Panc1 (cell line): ENCODE data around the gene CXorf49. TPM values are rescaled to one million over a fixed set of nuclear protein-coding genes. Genes with fewer than 3 reads are reported as not detected.

ENCODE experiments used
- ATAC-seq: fragments of 200-7000 bp; cut with Tn5 transposase; 2 replicates; pipeline ENCODE4 v1.9.1; 2020; ENCODE audit warnings: mild to moderate bottlenecking, moderate library complexity
- BruUV-seq: library from RNA; stranded (reverse); fragments of 400-500 nt; replicated peaks from 2 replicates; lab custom pipeline; 2021; lab: Mats Ljungman, UMichigan
- CTCF ChIA-PET: fragments of 300-600 bp; sonication (Branson Sonifier 250); formaldehyde crosslinking; loops from one replicate; lab custom pipeline; 2022; ENCODE audit warnings: antibody characterized with exemption; lab: Charles Lee
- POLR2A ChIA-PET: fragments of 300-600 bp; sonication (Branson Sonifier 250); formaldehyde crosslinking; loops from one replicate; lab custom pipeline; 2022; ENCODE audit warnings: antibody characterized with exemption; lab: Charles Lee
- DNase-seq: peaks from one replicate; pipeline ENCODE4 v3.0.0-alpha.2; 2010; ENCODE audit warnings: low read depth, low spot score
- H3K27ac ChIP-seq: 2 replicates; pipeline ENCODE4 v1.5.1; 2011; ENCODE audit warnings: mild to moderate bottlenecking, low read length, inconsistent platforms
- H3K27me3 ChIP-seq: fragments of 200-500 bp; sonication (Bioruptor generic); 2 replicates; pipeline ENCODE4 v1.6.0; 2014; ENCODE audit warnings: low read length, inconsistent platforms; ENCODE audit not compliant: control insufficient read depth, insufficient read depth
- H3K36me3 ChIP-seq: fragments of 200-500 bp; sonication (Bioruptor generic); 2 replicates; pipeline ENCODE4 v1.5.1; 2014; ENCODE audit warnings: inconsistent platforms, mild to moderate bottlenecking, low read length, moderate library complexity; ENCODE audit not compliant: control insufficient read depth, insufficient read depth
- H3K4me1 ChIP-seq: 2 replicates; pipeline ENCODE4 v1.5.1; 2011; ENCODE audit warnings: inconsistent platforms, mild to moderate bottlenecking, low read length, moderate library complexity; ENCODE audit not compliant: control insufficient read depth, insufficient read depth
- H3K4me3 ChIP-seq, 2 experiments: 2 replicates each; pipeline ENCODE4 v1.5.1; 2011 to 2012; ENCODE audit warnings: low read depth in 2 of 2, low read length in 2 of 2, mild to moderate bottlenecking in 2 of 2, inconsistent platforms in 1 of 2, moderate library complexity in 1 of 2
- H3K9me3 ChIP-seq: fragments of 200-500 bp; sonication (Bioruptor generic); 2 replicates; pipeline ENCODE4 v1.5.1; 2014; ENCODE audit warnings: low read depth, mild to moderate bottlenecking, inconsistent platforms, low read length, moderate library complexity; ENCODE audit not compliant: control insufficient read depth, insufficient read depth
- POLR2AphosphoS5 ChIP-seq: IDR thresholded peaks from 2 replicates; pipeline ENCODE4 v1.6.1; 2012; ENCODE audit warnings: mild to moderate bottlenecking, low read depth, low read length, moderate library complexity
- SIN3A ChIP-seq: IDR thresholded peaks from 2 replicates; pipeline ENCODE4 v1.6.1; 2012; ENCODE audit warnings: low read depth, mild to moderate bottlenecking, low read length, moderate library complexity, borderline replicate concordance; ENCODE audit not compliant: insufficient read depth
- TCF7L2 ChIP-seq: IDR thresholded peaks from 2 replicates; pipeline ENCODE4 v1.6.1; 2011; ENCODE audit warnings: mild to moderate bottlenecking, low read depth, low read length, inconsistent platforms
- in situ Hi-C: cut with HindIII; loops from 2 replicates; pipeline ENCODE4 v1.10.0; 2016; ENCODE audit warnings: low sequenced_read_pairs, low pct_unique_long_range_greater_than_20kb
- intact Hi-C: fragments of 100-400 bp; cut with micrococcal nuclease; formaldehyde crosslinking; loops from one replicate; pipeline ENCODE4 v1.10.0; 2022; ENCODE audit not compliant: unreplicated experiment
- total RNA-seq: library from RNA; stranded (reverse); gene quantifications from one replicate; pipeline ENCODE4 v1.2.1, GENCODE V29; 2021; ENCODE audit not compliant: unreplicated experiment
- TF ChIP-seq, protein P1 (sequence below): fragments of 450-650 bp; IDR thresholded peaks from 2 replicates; pipeline ENCODE4 v1.5.1; 2017; ENCODE audit warnings: mild to moderate bottlenecking
- TF ChIP-seq, protein P2 (sequence below), 2 experiments: IDR thresholded peaks; 2 replicates each; pipeline ENCODE4 v1.6.1; 2011 to 2012; ENCODE audit warnings: low read depth in 2 of 2, control low read depth in 1 of 2, low read length in 1 of 2, mild to moderate bottlenecking in 1 of 2, moderate library complexity in 1 of 2; ENCODE audit not compliant: insufficient read depth in 1 of 2

The CXorf49 gene
- total RNA-seq, 1 experiment from 2014 or later = not detected

DNA sequence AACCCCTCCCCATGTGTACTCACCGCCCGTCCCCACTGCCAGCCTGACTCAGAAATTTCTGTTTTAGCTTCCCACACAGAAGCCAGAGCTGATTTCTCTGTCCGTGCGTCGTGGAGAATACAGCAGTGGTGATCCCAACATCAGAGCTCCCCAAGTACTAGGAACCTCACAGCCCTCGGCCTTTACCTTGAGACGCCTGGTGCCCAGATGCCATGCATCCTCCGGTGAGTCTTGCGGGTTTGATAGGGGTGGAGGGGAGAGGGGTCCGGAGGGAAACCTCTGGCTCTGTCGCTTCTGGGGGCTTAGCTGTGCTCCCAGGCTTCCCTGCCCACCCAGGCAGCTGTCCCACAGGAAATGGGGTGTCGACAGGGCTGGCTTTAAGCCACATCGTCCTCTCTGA lies 48.6 kb downstream of the CXorf49 start:
- DNase-seq (no peak), ATAC-seq (no peak)
- H3K4me1 ChIP-seq = no peaks in the 10 kb centered on the region
- H3K9me3 ChIP-seq = no peaks in the 10 kb centered on the region
- no peaks in the 10 kb centered on the region for H3K36me3 ChIP-seq
- no peaks in the 10 kb centered on the region for H3K27me3 ChIP-seq
- no TSS peak for BruUV-seq
- POLR2A ChIA-PET = no interaction called here
- intact Hi-C loops (no loop called here), in situ Hi-C loops (no loop called here)
- CTCF ChIA-PET = no interaction called here
- H3K27ac ChIP-seq = no peak overlapping the region
- TF ChIP-seq, protein P1, sequence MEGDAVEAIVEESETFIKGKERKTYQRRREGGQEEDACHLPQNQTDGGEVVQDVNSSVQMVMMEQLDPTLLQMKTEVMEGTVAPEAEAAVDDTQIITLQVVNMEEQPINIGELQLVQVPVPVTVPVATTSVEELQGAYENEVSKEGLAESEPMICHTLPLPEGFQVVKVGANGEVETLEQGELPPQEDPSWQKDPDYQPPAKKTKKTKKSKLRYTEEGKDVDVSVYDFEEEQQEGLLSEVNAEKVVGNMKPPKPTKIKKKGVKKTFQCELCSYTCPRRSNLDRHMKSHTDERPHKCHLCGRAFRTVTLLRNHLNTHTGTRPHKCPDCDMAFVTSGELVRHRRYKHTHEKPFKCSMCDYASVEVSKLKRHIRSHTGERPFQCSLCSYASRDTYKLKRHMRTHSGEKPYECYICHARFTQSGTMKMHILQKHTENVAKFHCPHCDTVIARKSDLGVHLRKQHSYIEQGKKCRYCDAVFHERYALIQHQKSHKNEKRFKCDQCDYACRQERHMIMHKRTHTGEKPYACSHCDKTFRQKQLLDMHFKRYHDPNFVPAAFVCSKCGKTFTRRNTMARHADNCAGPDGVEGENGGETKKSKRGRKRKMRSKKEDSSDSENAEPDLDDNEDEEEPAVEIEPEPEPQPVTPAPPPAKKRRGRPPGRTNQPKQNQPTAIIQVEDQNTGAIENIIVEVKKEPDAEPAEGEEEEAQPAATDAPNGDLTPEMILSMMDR = no peak
- TF ChIP-seq POLR2AphosphoS5 (no peak), SIN3A (no peak), TCF7L2 (no peak)
- TF ChIP-seq, protein P2, sequence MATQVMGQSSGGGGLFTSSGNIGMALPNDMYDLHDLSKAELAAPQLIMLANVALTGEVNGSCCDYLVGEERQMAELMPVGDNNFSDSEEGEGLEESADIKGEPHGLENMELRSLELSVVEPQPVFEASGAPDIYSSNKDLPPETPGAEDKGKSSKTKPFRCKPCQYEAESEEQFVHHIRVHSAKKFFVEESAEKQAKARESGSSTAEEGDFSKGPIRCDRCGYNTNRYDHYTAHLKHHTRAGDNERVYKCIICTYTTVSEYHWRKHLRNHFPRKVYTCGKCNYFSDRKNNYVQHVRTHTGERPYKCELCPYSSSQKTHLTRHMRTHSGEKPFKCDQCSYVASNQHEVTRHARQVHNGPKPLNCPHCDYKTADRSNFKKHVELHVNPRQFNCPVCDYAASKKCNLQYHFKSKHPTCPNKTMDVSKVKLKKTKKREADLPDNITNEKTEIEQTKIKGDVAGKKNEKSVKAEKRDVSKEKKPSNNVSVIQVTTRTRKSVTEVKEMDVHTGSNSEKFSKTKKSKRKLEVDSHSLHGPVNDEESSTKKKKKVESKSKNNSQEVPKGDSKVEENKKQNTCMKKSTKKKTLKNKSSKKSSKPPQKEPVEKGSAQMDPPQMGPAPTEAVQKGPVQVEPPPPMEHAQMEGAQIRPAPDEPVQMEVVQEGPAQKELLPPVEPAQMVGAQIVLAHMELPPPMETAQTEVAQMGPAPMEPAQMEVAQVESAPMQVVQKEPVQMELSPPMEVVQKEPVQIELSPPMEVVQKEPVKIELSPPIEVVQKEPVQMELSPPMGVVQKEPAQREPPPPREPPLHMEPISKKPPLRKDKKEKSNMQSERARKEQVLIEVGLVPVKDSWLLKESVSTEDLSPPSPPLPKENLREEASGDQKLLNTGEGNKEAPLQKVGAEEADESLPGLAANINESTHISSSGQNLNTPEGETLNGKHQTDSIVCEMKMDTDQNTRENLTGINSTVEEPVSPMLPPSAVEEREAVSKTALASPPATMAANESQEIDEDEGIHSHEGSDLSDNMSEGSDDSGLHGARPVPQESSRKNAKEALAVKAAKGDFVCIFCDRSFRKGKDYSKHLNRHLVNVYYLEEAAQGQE (IDR thresholded peaks at IDR 0.05; ENCODE audit: insufficient read depth in 1 of 2, low read depth in 2 of 2, low read length in 1 of 2) = no peak
- H3K4me3 ChIP-seq = no peak overlapping the region

GRCh38 chrX:71668248-71668595 lies 49.9 kb downstream of the CXorf49 start:
- H3K4me1 ChIP-seq = no peaks in the 10 kb centered on the region
- H3K4me3 ChIP-seq = no peak overlapping the region
- POLR2A ChIA-PET = no interaction called here
- intact Hi-C loops = no loop called here
- DNase-seq = no peak
- H3K27ac ChIP-seq = no peak overlapping the region
- no peaks in the 10 kb centered on the region for H3K27me3 ChIP-seq
- CTCF ChIA-PET = no interaction called here
- H3K9me3 ChIP-seq = no peaks in the 10 kb centered on the region
- no peaks in the 10 kb centered on the region for H3K36me3 ChIP-seq
- ATAC-seq = no peak
- in situ Hi-C loops = no loop called here
- no peak for TF ChIP-seq TCF7L2
- no peak for TF ChIP-seq SIN3A
- TF ChIP-seq, protein P2 (IDR thresholded peaks at IDR 0.05; ENCODE audit: insufficient read depth in 1 of 2, low read depth in 2 of 2, low read length in 1 of 2) = no peak
- TF ChIP-seq, protein P1 = no peak
- TF ChIP-seq POLR2AphosphoS5 = no peak
- BruUV-seq = no TSS peak
